ENCODE data around the gene FOXA2. TPM values are rescaled to one million over a fixed set of nuclear protein-coding genes. Genes with fewer than 3 reads are reported as not detected.

Gene FOXA2
- total RNA-seq, 1 experiment from 2014 or later = 28.0 TPM

GRCh38 chr20:22540832-22541231 is 43.5 kb downstream of the FOXA2 start:
- no TSS peak for BruUV-seq (replicated peaks)
- ChIA-PET CTCF (no interaction called here), POLR2A (no interaction called here)
- Histone ChIP-seq H3K27me3 (ENCODE audit: control insufficient read depth, insufficient read depth, low read length) (no peaks in the 10 kb centered on the region), H3K36me3 (ENCODE audit: control insufficient read depth, insufficient read depth, low read length) (no peaks in the 10 kb centered on the region), H3K4me3 (ENCODE audit: low read depth in 2 of 2, low read length in 2 of 2) (no peak overlapping the region), H3K4me1 (ENCODE audit: control insufficient read depth, insufficient read depth, low read length) (no peaks in the 10 kb centered on the region), H3K9me3 (ENCODE audit: control insufficient read depth, insufficient read depth, low read depth, low read length) (no peaks in the 10 kb centered on the region), H3K27ac (ENCODE audit: low read length) (no peak overlapping the region)
- DNase-seq (ENCODE audit: low read depth, low spot score) = no peak
- in situ Hi-C loops (cut with HindIII; ENCODE audit: low pct_unique_long_range_greater_than_20kb, low sequenced_read_pairs) (no loop called here), intact Hi-C loops (cut with micrococcal nuclease; ENCODE audit: unreplicated experiment) (no loop called here)
- TF ChIP-seq POLR2AphosphoS5 (IDR thresholded peaks at IDR 0.05; ENCODE audit: low read depth, low read length) = no peak
- no peak for TF ChIP-seq CTCF (IDR thresholded peaks at IDR 0.05)
- TF ChIP-seq SIN3A (IDR thresholded peaks at IDR 0.05; ENCODE audit: borderline replicate concordance, insufficient read depth, low read depth, low read length) = no peak
- TF ChIP-seq TCF7L2 (IDR thresholded peaks at IDR 0.05; ENCODE audit: low read depth, low read length) = no peak
- no peak for TF ChIP-seq REST (IDR thresholded peaks at IDR 0.05; ENCODE audit: insufficient read depth in 1 of 2, low read depth in 2 of 2, low read length in 1 of 2)
- no peak for ATAC-seq

GRCh38 chr20:22536956-22537756 is 47.2 kb downstream of the FOXA2 start:
- Histone ChIP-seq H3K36me3 (ENCODE audit: control insufficient read depth, insufficient read depth, low read length) (no peaks in the 10 kb centered on the region), H3K27ac (ENCODE audit: low read length) (no peak overlapping the region), H3K9me3 (ENCODE audit: control insufficient read depth, insufficient read depth, low read depth, low read length) (no peaks in the 10 kb centered on the region), H3K27me3 (ENCODE audit: control insufficient read depth, insufficient read depth, low read length) (no peaks in the 10 kb centered on the region), H3K4me3 (ENCODE audit: low read depth in 2 of 2, low read length in 2 of 2) (no peak overlapping the region), H3K4me1 (ENCODE audit: control insufficient read depth, insufficient read depth, low read length) (no peaks in the 10 kb centered on the region)
- ATAC-seq = no peak
- in situ Hi-C loops (cut with HindIII; ENCODE audit: low pct_unique_long_range_greater_than_20kb, low sequenced_read_pairs) (no loop called here), intact Hi-C loops (cut with micrococcal nuclease; ENCODE audit: unreplicated experiment) (no loop called here)
- TF ChIP-seq REST (IDR thresholded peaks at IDR 0.05; ENCODE audit: insufficient read depth in 1 of 2, low read depth in 2 of 2, low read length in 1 of 2) (no peak), TCF7L2 (IDR thresholded peaks at IDR 0.05; ENCODE audit: low read depth, low read length) (no peak), SIN3A (IDR thresholded peaks at IDR 0.05; ENCODE audit: borderline replicate concordance, insufficient read depth, low read depth, low read length) (no peak), POLR2AphosphoS5 (IDR thresholded peaks at IDR 0.05; ENCODE audit: low read depth, low read length) (no peak), CTCF (IDR thresholded peaks at IDR 0.05) (no peak)
- DNase-seq (ENCODE audit: low read depth, low spot score) = no peak
- CTCF ChIA-PET = no interaction called here
- BruUV-seq (replicated peaks) = no TSS peak
- POLR2A ChIA-PET = no interaction called here

All from Panc1 (cell line).